ENCODE data around the gene MXD3. TPM values are rescaled to one million over a fixed set of nuclear protein-coding genes. Genes with fewer than 3 reads are reported as not detected.
"Not testable (repeated sequence)": the region's sequence is repeated elsewhere in the genome, so short reads cannot be mapped to it uniquely, and the experiment has no call there.

MXD3 gene
- total RNA-seq, 1 donor from 2014 or later: 20.9 TPM

DNA sequence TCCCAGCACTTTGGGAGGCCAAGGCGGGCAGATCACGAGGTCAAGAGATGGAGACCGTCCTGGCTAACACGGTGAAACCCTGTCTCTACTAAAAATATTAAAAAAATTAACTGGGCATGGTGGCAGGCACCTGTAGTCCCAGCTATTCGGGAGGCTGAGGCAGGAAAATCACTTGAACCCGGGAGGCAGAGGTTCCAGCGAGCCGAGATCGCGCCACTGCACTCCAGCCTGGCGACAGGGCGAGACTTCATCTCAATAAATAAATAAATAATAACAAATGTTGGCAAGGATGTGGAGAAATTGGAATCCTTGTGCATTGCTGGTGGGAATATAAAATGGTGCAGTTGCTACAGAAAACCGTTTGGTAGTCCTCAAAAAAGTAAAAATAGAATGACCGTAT lies 31.3 kb upstream of the MXD3 start:
- not testable (repeated sequence) for DNase-seq

DNA sequence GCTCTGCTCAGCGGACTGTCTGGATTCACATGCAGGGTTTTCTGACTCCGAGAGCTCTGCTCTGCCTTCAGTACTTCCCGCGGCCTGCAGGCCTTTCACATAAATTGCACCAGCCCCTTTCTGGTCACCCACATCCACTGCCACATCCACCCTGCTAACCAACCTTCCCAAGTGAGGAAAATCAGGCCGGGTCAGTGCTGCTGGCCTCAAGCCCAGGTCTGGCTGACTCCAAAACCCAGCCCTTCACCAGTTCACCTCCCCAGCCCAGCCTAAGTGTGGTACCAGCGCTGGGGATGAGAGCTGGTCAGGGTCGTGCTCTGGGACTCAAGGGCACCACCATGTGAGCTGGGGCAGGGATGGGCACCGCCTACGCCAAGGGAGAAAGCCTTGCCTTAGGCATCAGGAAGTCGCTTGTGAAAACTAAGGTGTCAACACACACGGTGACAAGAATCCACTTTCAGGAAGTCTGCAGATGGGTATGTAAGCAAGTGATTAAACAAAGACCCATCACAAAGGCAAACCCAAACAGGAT lies 27.5 kb upstream of the MXD3 start:
- DNase-seq: no peak

DNA sequence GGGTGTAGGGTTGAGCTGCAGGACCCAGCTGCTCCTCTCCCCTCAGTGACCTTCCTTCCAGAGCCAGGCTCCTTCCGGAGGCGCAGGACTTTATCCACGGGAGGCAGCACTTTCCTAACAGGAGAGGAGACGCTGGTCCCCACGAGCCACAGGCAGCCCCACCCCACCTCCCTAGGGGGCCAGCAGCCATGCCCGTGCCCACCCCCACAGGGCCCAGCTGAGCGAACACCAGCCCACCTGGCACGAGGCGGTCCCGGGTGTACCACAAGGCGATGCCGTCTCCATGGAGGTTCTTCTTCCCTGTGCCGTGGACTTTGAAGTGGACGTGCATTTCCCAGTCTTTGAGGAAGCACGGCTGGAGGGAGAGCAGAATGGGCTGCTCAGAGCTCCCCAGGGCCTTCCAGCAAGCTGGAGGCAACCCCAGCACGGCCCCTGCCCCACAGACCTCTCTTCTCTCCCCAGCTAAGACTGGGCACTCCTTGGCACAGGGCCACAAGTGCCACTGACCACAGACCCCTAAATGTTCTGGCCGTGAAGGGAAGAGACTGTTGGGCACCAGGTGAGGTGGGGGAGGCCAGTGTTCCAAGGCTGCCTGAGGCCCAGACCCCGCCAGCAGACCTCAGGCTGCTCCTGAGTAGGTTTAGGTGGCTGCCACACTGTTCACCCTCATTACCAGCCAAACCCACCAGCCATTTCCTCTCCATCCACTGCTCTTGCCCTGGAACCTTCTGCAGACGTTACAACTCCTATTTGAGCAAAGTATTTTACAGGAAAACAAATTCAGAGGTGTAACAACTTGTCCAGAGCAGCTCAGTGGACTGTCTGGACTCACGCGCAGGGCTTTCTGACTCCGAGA lies 26.8 kb upstream of the MXD3 start:
- no peak for DNase-seq

GRCh38 chr5:177336603-177337494 lies 25.2 kb upstream of the MXD3 start:
- no peak for DNase-seq

DNA sequence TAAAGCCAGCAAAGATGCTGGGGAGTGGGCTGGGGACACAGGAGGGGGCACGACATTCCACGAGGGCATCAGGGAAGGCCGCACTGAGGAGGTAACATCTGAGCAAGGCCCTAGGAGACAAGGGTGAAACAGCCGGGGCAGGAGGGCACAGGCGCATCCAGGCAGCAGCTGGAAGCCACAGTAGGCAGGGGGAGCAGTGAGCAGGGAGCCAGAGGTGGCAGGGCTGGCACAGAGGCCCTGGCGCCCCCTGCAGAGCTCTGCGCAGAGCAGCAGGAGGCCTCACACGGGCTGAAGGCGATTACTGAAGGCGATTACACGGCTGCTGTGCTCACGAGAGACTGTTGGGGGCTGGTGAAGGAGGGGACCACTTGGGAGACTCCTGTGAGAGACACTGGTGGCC lies 24.4 kb upstream of the MXD3 start:
- peak; percentile 57 for DNase-seq

GRCh38 chr5:177335701-177336065 lies 24.0 kb upstream of the MXD3 start:
- no peak for DNase-seq

DNA sequence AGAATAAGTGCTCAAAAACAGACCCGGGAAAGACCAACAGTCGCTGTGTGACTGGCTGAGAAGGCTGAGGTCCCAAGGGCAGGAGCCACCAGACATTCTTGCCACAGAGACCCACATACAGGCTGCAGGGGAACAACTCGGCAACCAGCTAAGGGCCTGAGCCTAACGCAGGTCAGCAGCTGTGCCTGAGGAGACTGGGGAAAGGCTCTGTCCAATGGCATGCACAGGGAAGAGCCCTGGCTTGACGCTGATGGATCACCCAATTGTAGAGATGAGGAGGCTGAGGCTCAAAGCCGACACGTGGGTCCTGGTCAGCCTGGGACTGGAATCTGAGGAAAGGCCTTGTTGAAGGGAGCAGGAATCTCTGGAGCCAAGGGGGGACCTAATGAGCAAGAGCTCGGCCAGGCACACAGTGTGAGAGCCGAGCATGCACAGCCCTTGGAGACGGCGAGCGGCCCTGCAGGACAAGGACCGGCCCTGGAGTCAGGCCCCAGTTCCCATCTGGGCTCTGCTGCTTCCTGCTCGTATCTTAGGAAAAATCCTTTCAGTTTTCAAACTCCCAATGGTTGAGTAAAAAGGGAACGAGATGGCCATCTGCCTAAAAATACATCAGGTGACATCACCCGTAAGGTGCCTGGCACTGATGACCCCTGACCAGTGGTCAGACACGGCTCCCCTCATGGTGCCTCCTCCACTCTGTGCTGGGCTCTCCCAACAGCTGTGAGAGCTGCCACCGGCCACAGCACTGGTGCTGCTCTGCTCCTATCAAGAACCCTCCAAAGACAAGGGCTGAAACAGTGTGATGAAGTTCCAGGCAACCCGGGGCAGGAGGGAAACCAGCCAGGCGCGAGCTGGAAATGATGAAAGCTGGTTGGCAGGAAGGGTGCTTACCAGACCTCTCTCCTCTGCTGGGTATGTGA lies 23.3 kb upstream of the MXD3 start:
- DNase-seq: no peak

GRCh38 chr5:177334155-177334551 lies 22.5 kb upstream of the MXD3 start:
- no peak for DNase-seq

DNA sequence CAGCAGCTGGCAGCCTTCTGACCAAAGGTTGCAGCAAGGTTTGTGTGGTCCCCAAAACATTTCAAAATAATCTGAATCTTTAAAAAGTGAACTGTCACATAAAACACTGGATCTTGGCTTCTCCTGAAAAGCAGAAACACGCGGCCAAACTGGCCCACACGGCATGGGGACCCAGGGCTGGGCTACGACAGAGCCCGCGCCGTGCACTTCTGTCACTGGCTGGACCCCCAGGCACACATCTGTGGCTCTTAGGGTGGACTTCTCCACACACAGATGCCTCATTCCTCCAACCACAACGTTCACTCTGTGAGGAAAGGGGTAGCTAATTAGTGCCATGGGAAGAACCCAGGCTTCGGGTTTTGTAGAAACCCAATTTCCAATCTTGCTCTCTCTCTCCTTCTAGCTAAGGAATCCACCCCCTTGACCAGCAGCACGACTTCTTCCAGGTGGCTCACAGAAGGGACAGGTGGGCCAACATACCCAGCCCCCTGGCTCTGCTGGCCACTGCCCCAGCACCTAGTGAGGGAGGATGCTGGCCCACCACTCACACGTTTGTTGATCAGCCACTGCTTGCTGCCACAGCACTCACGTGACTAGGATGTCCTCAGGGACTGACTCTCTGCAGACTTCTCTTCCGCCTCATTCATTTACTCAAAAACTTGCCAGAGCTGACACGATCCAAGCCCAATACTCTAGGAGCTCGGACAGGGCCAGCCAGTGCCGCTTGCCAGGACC lies 21.9 kb upstream of the MXD3 start:
- DNase-seq: no peak

- DNase-seq: no peak
These were observed 21.2 kb upstream of the MXD3 start for GRCh38 chr5:177332896-177333260.

DNA sequence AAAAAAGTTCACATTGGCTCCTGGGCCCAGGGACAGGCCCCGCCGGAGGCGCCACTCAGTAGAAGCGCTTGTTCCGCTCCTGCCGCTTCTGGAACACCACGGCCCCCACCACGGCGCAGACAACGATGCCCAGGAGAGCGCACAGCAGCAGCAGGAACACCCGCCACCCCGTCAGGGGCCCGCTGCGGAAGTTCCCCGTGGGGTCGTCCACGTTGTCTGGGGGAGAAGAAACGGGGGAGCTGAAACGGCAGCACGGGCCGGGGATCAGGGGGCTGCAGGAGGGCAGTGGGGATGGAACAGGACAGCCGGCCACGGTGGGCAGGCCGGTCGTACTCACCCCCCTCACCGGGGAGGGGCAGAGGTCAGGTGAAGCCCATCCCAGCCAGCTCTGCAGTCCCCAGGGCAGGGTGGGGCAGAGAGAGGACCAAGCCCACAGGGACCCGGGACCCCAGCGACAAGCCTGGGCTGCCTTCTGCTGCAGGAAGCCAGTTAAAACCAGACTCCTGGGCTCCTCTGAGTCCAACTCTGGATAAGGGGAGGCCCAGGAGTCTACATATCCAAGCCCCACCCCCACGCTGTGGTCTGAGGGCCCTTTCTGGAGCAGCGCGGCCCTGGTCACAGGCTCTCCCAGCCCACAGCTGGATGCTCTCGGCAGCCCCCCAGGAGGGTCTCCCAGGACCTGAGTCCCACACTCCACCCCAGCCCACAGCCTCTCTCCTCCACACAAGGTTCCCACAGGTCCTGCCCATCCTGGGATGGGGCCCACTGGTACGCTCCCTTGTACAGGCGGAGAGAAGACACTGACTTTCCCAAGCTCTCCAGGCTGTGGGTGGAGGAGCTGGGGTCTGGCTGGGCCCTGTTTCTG lies 20.6 kb upstream of the MXD3 start:
- no peak for DNase-seq

DNA sequence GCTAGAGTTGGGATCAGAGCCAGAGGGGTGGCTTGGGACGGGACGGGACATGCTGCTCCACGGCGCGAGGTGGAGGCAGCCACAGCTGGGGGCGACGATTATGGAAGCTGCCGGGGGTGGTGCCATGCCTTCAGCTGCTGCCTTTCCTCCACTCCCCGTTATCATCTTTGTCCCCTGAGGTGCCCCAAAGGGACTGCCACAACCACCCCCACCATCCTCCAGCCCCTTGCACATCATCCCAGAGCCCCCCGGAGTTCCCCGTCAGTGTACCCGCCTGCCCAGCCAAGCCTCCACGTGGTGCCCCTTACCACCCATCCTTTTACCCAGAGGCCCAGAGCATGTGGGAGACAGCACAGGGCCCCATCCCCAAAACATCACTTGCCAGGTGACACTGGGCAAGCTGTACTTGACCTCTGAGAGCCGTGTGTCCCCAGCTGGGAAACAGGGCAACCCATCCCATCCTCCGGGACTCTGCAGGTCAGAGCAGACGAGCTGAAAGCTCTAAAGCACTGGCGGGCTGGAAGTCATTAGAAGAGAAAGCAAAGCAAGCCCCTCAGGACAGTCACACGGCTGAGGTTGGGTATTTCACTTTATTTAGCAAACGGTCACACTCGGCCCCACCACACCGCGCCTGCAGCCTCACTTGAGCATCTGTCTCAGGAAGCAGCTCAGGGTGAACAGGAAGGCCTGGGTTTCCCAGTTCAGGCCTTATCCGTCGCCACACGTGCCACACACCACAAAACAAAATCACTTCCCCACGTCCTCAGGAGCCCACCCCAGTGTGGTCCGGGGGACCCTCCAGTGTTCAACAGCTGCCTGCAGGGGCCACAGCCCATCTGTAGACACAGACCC lies 19.5 kb upstream of the MXD3 start:
- DNase-seq: no peak

GRCh38 chr5:177329883-177330282 lies 18.2 kb upstream of the MXD3 start:
- no peak for DNase-seq

DNA sequence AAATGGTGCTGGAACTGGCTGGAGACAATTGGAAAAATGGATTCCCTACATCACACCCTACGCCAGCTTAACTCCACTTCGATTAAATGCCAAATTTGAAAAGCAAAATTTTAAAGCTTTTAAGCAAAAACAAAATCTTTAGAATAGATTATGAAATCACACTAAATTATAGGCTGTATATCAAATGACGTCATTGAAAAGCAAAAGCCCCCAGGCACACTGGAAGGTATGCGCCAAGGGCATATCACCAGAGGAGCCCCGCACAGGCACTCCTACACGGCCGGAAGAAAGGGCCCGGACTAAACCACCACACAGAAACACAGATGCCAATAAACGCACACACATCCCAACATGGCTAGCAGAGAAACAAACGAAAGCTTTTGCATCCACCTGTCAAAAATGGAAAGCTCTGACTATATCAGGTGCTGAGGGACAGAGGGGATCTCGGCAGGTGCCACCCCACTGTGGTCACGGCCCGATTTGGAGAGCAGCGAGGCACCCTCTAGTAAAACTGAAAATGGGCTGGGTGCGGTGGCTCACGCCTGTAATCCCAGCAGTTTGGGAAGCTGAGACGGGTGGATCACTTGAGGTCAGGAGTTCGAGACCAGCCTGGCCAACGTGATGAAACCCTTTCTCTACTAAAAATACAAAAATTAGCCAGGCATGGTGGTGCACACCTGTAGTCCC lies 17.0 kb upstream of the MXD3 start:
- no peak for DNase-seq

- DNase-seq: peak; percentile 69
These were observed 16.1 kb upstream of the MXD3 start for GRCh38 chr5:177327539-177328522.

GRCh38 chr5:177325868-177326381 lies 14.2 kb upstream of the MXD3 start:
- DNase-seq: no peak

DNA sequence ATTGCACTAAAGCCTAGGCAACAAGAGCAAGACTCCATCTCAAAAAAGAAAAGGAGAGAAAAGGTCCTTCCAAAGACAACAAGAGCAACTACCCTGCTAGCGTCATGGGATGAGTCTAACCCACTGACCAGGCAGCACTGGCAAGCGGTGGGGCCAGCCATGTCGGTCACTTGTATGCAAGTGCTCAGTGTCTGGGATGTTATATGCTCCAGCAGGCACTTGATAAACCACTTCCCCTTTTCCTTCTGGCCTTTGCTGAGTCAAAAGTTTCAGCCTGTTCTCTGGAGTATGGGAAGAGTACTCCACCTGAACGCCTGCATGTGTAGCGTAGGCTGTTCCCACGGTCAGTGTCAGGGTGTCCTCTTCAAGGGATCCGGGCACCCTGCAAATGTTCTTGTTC lies 9.2 kb upstream of the MXD3 start:
- DNase-seq: no peak

Measured in dermis blood vessel endothelial cell (primary cell).